ENCODE data around the gene PCLAF.

DNA sequence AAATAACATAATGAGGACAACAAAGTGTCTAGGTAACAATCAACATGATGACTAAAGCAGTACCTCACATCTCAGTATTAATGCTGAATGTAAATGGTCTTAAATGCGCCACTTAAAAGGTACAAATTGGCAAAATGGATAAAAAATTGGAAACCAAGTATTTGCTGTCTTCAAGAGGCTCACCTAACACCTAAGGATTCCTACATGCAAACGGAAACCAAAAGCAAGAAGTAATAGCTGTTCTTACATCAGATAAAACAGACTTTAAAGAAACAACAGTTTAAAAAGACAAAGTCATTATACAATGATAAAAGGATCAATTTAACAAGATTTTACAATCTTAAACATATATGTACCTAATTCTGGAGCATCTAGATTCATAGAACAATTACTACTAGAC, 47.7 kb downstream of the PCLAF start:
- TF ChIP-seq, protein P1, sequence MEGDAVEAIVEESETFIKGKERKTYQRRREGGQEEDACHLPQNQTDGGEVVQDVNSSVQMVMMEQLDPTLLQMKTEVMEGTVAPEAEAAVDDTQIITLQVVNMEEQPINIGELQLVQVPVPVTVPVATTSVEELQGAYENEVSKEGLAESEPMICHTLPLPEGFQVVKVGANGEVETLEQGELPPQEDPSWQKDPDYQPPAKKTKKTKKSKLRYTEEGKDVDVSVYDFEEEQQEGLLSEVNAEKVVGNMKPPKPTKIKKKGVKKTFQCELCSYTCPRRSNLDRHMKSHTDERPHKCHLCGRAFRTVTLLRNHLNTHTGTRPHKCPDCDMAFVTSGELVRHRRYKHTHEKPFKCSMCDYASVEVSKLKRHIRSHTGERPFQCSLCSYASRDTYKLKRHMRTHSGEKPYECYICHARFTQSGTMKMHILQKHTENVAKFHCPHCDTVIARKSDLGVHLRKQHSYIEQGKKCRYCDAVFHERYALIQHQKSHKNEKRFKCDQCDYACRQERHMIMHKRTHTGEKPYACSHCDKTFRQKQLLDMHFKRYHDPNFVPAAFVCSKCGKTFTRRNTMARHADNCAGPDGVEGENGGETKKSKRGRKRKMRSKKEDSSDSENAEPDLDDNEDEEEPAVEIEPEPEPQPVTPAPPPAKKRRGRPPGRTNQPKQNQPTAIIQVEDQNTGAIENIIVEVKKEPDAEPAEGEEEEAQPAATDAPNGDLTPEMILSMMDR (IDR thresholded peaks at IDR 0.05) = no peak
- no peak for TF ChIP-seq EP300 (IDR thresholded peaks at IDR 0.05)
